Endodermal cell (in vitro differentiated cells): ENCODE measurements around the gene IL16. TPM values are rescaled to one million over a fixed set of nuclear protein-coding genes. Genes with fewer than 3 reads are reported as not detected.

Source experiments
- DNase-seq: peaks from one replicate; pipeline ENCODE4 v3.0.0-alpha.2; 2017
- H3K27ac ChIP-seq: 2 replicates; pipeline ENCODE4 v1.5.1; 2013; ENCODE audit warnings: mild to moderate bottlenecking, low read depth, low read length, moderate library complexity
- H3K27me3 ChIP-seq: 2 replicates; pipeline ENCODE4 v1.6.1; 2013; ENCODE audit warnings: mild to moderate bottlenecking, low read length, moderate library complexity; ENCODE audit not compliant: insufficient read depth, control insufficient read depth, poor library complexity, severe bottlenecking
- H3K36me3 ChIP-seq: 2 replicates; pipeline ENCODE4 v1.7.0; 2013; ENCODE audit warnings: mild to moderate bottlenecking, low read length, moderate library complexity; ENCODE audit not compliant: control insufficient read depth, insufficient read depth
- H3K4me1 ChIP-seq: one replicate; pipeline ENCODE4 v1.7.0; 2013; ENCODE audit warnings: low read length; ENCODE audit not compliant: control insufficient read depth, insufficient read depth
- H3K4me3 ChIP-seq: 2 replicates; pipeline ENCODE4 v1.5.1; 2013; ENCODE audit warnings: mild to moderate bottlenecking, low read length, moderate library complexity
- H3K9ac ChIP-seq: 2 replicates; pipeline ENCODE4 v1.6.1; 2013; ENCODE audit warnings: mild to moderate bottlenecking, low read length, moderate library complexity; ENCODE audit not compliant: poor library complexity, severe bottlenecking; ENCODE audit errors: extremely low read depth
- H3K9me3 ChIP-seq: 2 replicates; pipeline ENCODE4 v1.6.1; 2013; ENCODE audit warnings: mild to moderate bottlenecking, low read length, moderate library complexity; ENCODE audit not compliant: control insufficient read depth
- H3K27ac Mint-ChIP-seq: 2 replicates; pipeline ENCODE4 v1.8.0; 2020; ENCODE audit warnings: mixed read lengths
- H3K27me3 Mint-ChIP-seq: 2 replicates; pipeline ENCODE4 v1.8.0; 2021; ENCODE audit warnings: mild to moderate bottlenecking, mixed read lengths; ENCODE audit not compliant: insufficient read depth
- H3K36me3 Mint-ChIP-seq: 2 replicates; pipeline ENCODE4 v1.8.0; 2020; ENCODE audit warnings: low read depth, mixed read lengths
- H3K4me1 Mint-ChIP-seq: 2 replicates; pipeline ENCODE4 v1.8.0; 2020; ENCODE audit warnings: mixed read lengths
- H3K4me3 Mint-ChIP-seq: 2 replicates; pipeline ENCODE4 v1.8.0; 2020; ENCODE audit warnings: mild to moderate bottlenecking, moderate library complexity, mixed read lengths
- H3K9me3 Mint-ChIP-seq: 2 replicates; pipeline ENCODE4 v1.8.0; 2020; ENCODE audit warnings: mild to moderate bottlenecking, mixed read lengths
- WGBS, 2 experiments: methylation state at CpG; one replicate each; pipeline versions ENCODE4 v1.1.5 to v1.1.7; 2013; ENCODE audit warnings: missing lambda C conversion rate in 2 of 2, mixed read lengths in 1 of 2; ENCODE audit not compliant: insufficient coverage in 1 of 2, insufficient read length in 1 of 2; 5-methylcytosine and 5-hydroxymethylcytosine counted together
- total RNA-seq, 2 donors: library from RNA; stranded (reverse); fragmentation: NEBNext Ultra II Directional in 1 of 2; extraction: Animal tissue kit (Norgen Biotek cat#: 25700) in 1 of 2; gene quantifications; 2 replicates in 1 of 2; 3 replicates in 1 of 2; pipeline ENCODE4 v1.2.1, GENCODE V29; 2021
- TF ChIP-seq, protein P1 (sequence below): fragments of 200-600 bp; sonication (generic); conservative IDR thresholded peaks from 2 replicates; pipeline ENCODE4 v1.5.0; 2021; ENCODE audit warnings: antibody characterized with exemption, mild to moderate bottlenecking

The IL16 gene
- total RNA-seq, 2 donors from 2014 or later, result 0.13 to 0.24 TPM

DNA sequence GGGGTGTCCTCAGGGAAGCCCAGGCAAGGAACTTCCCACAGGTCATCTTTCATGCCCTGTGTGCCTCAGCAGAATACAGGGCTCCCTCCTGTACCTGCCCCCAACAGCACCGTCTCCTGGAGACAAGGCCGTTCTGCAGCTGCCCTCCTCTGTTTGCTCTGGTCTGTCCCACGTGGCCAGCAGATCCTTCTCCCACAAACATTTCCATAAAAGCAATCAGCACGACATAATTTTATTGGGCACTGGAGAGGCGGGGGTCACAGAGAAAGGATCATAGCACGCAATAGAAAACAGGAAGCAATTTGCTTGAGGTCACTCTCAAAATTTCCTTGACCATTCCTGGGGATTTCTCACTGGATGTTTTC lies 97.8 kb downstream of the IL16 start:
- H3K9ac ChIP-seq, result no peak overlapping the region
- peak; percentile 56 for DNase-seq
- H3K27ac ChIP-seq, result no peak overlapping the region
- TF ChIP-seq, protein P1, sequence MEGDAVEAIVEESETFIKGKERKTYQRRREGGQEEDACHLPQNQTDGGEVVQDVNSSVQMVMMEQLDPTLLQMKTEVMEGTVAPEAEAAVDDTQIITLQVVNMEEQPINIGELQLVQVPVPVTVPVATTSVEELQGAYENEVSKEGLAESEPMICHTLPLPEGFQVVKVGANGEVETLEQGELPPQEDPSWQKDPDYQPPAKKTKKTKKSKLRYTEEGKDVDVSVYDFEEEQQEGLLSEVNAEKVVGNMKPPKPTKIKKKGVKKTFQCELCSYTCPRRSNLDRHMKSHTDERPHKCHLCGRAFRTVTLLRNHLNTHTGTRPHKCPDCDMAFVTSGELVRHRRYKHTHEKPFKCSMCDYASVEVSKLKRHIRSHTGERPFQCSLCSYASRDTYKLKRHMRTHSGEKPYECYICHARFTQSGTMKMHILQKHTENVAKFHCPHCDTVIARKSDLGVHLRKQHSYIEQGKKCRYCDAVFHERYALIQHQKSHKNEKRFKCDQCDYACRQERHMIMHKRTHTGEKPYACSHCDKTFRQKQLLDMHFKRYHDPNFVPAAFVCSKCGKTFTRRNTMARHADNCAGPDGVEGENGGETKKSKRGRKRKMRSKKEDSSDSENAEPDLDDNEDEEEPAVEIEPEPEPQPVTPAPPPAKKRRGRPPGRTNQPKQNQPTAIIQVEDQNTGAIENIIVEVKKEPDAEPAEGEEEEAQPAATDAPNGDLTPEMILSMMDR, result peak; percentile 47
- 78 to 95% methylated on average over 3 to 6 of the region's 6 CpGs for WGBS, 2 experiments
- Mint-ChIP-seq H3K27ac (no peak overlapping the region), H3K4me1 (peaks cover 7% of the 10 kb centered on the region), H3K4me3 (no peak overlapping the region), H3K36me3 (no peaks in the 10 kb centered on the region), H3K9me3 (no peaks in the 10 kb centered on the region), H3K27me3 (peaks cover 37% of the 10 kb centered on the region)
- no peaks in the 10 kb centered on the region for H3K36me3 ChIP-seq
- no peak overlapping the region for H3K4me3 ChIP-seq
- no peaks in the 10 kb centered on the region for H3K27me3 ChIP-seq
- H3K4me1 ChIP-seq, result no peaks in the 10 kb centered on the region
- H3K9me3 ChIP-seq, result no peaks in the 10 kb centered on the region

DNA sequence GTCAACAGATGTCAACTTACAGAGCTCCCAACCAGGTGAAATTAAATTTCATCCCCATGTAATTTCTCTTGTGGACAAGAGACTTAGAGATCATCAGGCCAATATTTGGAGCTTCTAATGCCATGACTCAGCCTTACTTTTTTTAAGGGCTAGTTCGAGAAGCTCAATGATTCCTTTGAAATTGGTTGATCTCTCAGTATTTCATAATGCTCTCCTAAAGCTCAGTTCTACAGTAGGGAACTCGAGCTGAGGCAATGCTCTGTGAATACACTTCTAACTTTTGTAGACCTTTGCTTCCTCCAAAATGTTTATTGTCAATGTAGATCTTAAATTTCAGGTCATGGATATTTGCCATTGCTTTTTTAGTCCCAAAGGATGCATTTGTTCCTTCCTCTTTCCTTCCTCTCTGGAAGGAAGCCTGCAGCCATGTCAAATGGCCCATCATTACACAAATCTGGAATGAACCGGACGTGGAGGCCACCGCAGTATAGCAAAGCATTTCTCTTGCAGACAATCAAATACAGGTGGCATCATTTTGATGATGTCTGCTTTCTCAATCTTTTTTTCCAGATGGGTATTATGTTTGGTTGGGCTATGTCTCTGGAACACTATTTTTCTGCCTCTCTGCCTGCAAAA lies 98.9 kb downstream of the IL16 start:
- Histone ChIP-seq H3K27ac (no peak overlapping the region), H3K9me3 (no peaks in the 10 kb centered on the region), H3K4me3 (no peak overlapping the region), H3K36me3 (no peaks in the 10 kb centered on the region), H3K4me1 (no peaks in the 10 kb centered on the region), H3K27me3 (no peaks in the 10 kb centered on the region), H3K9ac (no peak overlapping the region)
- Mint-ChIP-seq H3K27me3 (peaks cover 39% of the 10 kb centered on the region), H3K9me3 (no peaks in the 10 kb centered on the region), H3K4me3 (no peak overlapping the region), H3K27ac (no peak overlapping the region), H3K36me3 (no peaks in the 10 kb centered on the region), H3K4me1 (peaks cover 7% of the 10 kb centered on the region)
- TF ChIP-seq, protein P1, result no peak
- 92 to 94% methylated on average over 4 to 5 of the region's 5 CpGs for WGBS, 2 experiments
- DNase-seq, result no peak

DNA sequence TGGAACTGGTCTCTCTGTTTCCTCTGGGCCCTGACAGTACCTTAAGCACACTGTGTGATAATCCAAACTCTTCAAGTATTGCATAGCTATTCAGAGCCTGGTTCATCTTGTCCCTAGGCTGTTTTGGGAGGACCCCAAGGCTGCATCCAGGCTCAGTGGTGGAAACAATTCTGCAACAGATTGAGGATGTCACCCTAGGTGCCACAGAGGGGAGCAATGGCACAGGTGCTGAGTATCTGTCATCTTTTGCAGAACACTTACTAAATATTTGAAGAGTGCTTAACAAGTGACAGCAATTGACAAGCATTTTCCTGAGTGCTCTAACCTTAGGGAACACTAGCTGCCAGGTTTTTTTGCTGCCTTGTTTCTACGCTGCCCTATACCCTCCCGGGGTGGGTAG lies 99.5 kb downstream of the IL16 start:
- H3K27ac ChIP-seq, result no peak overlapping the region
- no peak for DNase-seq
- no peak overlapping the region for H3K4me3 ChIP-seq
- no peaks in the 10 kb centered on the region for H3K4me1 ChIP-seq
- peaks cover 7% of the 10 kb centered on the region for H3K4me1 Mint-ChIP-seq
- peaks cover 37% of the 10 kb centered on the region for H3K27me3 Mint-ChIP-seq
- no peaks in the 10 kb centered on the region for H3K36me3 ChIP-seq
- 83 to 99% methylated on average over 1 to 2 of the region's 2 CpGs for WGBS, 2 experiments
- TF ChIP-seq, protein P1, result no peak
- no peaks in the 10 kb centered on the region for H3K9me3 Mint-ChIP-seq
- H3K27ac Mint-ChIP-seq, result no peak overlapping the region
- no peaks in the 10 kb centered on the region for H3K27me3 ChIP-seq
- no peaks in the 10 kb centered on the region for H3K9me3 ChIP-seq
- no peak overlapping the region for H3K4me3 Mint-ChIP-seq
- H3K9ac ChIP-seq, result no peak overlapping the region
- H3K36me3 Mint-ChIP-seq, result no peaks in the 10 kb centered on the region
